ENCODE results near the gene NNT.

DNA sequence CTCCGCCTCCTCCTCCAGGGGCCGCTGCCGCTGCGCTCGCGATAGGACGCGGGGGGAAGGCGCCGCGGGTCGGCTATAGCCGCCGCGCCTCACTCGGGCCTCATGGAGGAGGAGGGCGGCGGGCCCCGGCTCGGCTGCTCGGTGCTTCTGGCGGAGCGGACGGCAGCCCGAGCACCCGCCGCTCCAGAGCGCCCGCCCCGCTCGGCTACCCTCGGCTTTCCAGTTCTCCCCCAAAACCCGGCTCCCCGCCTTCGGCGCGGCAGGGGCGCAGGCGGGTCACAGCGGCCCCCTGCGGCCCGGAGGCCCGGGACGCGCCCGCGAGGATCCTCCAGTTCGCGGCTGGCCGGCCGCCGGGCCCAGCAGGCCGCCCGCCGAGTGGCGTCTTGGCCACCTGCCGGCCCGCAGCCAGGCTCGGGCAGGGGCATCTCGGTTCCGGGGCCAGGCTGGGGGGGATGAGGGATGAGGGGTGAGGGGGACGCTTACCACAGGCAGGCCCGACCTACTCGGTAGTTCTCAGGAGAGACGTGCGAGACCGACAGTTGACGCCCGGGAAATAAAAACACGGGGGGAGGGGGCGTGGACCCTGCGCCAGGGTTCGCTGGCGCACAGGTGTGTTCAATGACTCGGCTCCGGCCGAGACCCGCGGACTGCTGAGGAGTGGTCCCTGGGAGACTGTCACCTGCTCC is 46.0 kb upstream of the NNT start, which contains the start of gene PAIP1:
- TF ChIP-seq, protein P1, sequence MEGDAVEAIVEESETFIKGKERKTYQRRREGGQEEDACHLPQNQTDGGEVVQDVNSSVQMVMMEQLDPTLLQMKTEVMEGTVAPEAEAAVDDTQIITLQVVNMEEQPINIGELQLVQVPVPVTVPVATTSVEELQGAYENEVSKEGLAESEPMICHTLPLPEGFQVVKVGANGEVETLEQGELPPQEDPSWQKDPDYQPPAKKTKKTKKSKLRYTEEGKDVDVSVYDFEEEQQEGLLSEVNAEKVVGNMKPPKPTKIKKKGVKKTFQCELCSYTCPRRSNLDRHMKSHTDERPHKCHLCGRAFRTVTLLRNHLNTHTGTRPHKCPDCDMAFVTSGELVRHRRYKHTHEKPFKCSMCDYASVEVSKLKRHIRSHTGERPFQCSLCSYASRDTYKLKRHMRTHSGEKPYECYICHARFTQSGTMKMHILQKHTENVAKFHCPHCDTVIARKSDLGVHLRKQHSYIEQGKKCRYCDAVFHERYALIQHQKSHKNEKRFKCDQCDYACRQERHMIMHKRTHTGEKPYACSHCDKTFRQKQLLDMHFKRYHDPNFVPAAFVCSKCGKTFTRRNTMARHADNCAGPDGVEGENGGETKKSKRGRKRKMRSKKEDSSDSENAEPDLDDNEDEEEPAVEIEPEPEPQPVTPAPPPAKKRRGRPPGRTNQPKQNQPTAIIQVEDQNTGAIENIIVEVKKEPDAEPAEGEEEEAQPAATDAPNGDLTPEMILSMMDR (IDR thresholded peaks at IDR 0.05; ENCODE audit: insufficient read depth, low read length, poor library complexity, severe bottlenecking), result peak; percentile 64
- TF ChIP-seq EZH2phosphoT487 (conservative IDR thresholded peaks at IDR 0.05; ENCODE audit: low read length), result no peak

Data from SU-DHL-6 (cell line).